Gastrocnemius medialis (tissue), 4 donors: ENCODE data around the gene FPR1. TPM values are rescaled to one million over a fixed set of nuclear protein-coding genes. Genes with fewer than 3 reads are reported as not detected.

ENCODE experiments used
- ATAC-seq, 2 donors: fragments of 150-250 bp; one replicate each; pipeline ENCODE4 v1.9.1; 2016
- DNase-seq, 2 donors: peaks; one replicate each; pipeline ENCODE4 v3.0.0-alpha.2; 2019
- H3K27ac ChIP-seq, 4 donors: fragments of 200-600 bp; sonication (generic); 1 replicate in 1 of 4; 2 replicates in 3 of 4; pipeline ENCODE4 v1.5.1; 2016 to 2018; ENCODE audit warnings: mild to moderate bottlenecking in 2 of 4, moderate library complexity in 1 of 4
- H3K27me3 ChIP-seq, 3 donors: fragments of 200-600 bp; sonication (generic) in 2 of 3; 1 replicate in 1 of 3; 2 replicates in 2 of 3; pipeline versions ENCODE4 v1.5.1 to v1.6.0; 2016 to 2019; ENCODE audit warnings: mild to moderate bottlenecking in 1 of 3, moderate library complexity in 1 of 3
- H3K36me3 ChIP-seq, 2 donors: fragments of 200-600 bp; sonication (generic) in 1 of 2; one replicate each; pipeline ENCODE4 v1.5.1; 2017 to 2018
- H3K4me1 ChIP-seq, 2 donors: fragments of 200-600 bp; sonication (generic) in 1 of 2; one replicate each; pipeline ENCODE4 v1.5.1; 2016 to 2017; ENCODE audit warnings: mild to moderate bottlenecking in 2 of 2
- H3K4me3 ChIP-seq, 4 donors: fragments of 200-600 bp; sonication (generic) in 3 of 4; 1 replicate in 1 of 4; 2 replicates in 3 of 4; pipeline ENCODE4 v1.5.1; 2016 to 2019; ENCODE audit warnings: mild to moderate bottlenecking in 2 of 4
- H3K9me3 ChIP-seq, 3 donors: fragments of 200-600 bp; sonication (generic) in 2 of 3; 1 replicate in 1 of 3; 2 replicates in 2 of 3; pipeline ENCODE4 v1.5.1; 2016 to 2019
- POLR2A ChIP-seq, 2 donors: fragments of 450-650 bp; IDR thresholded peaks; one replicate each; pipeline ENCODE4 v1.6.1; 2017; ENCODE audit warnings: antibody characterized with exemption in 2 of 2, mild to moderate bottlenecking in 2 of 2, moderate library complexity in 2 of 2
- in situ Hi-C, 4 donors: fragments of 200-750 bp; cut with MboI; loops; one replicate each; pipeline versions ENCODE4 v1.15.0 to v1.8.0; 2017; ENCODE audit warnings: low sequenced_read_pairs in 4 of 4
- intact Hi-C: fragments of 100-400 bp; cut with DNase I; formaldehyde crosslinking; loops from one replicate; pipeline ENCODE4 v1.15.1; 2023; ENCODE audit warnings: low total_unique reads
- total RNA-seq, 4 donors: library from RNA; depleted of rRNA; stranded (reverse); fragments of >200 nt; gene quantifications; one replicate each; pipeline versions ENCODE4 v1.1.0 to v1.2.3, GENCODE V29; 2016
- TF ChIP-seq, protein P1 (sequence below), 5 experiments: fragments of 450-650 bp in 3 of 5; fragments of 200-600 bp in 2 of 5; sonication (generic) in 2 of 5; IDR thresholded peaks in 4 of 5; conservative IDR thresholded peaks in 1 of 5; 1 replicate in 4 of 5; 2 replicates in 1 of 5; pipeline ENCODE4 v1.5.1; 2016 to 2019; ENCODE audit warnings: antibody characterized with exemption in 5 of 5, mild to moderate bottlenecking in 3 of 5, moderate library complexity in 3 of 5

The FPR1 gene
- total RNA-seq, 4 donors from 2014 or later: 3.0 to 6.1 (median 6.0) TPM; not detected in 1

DNA sequence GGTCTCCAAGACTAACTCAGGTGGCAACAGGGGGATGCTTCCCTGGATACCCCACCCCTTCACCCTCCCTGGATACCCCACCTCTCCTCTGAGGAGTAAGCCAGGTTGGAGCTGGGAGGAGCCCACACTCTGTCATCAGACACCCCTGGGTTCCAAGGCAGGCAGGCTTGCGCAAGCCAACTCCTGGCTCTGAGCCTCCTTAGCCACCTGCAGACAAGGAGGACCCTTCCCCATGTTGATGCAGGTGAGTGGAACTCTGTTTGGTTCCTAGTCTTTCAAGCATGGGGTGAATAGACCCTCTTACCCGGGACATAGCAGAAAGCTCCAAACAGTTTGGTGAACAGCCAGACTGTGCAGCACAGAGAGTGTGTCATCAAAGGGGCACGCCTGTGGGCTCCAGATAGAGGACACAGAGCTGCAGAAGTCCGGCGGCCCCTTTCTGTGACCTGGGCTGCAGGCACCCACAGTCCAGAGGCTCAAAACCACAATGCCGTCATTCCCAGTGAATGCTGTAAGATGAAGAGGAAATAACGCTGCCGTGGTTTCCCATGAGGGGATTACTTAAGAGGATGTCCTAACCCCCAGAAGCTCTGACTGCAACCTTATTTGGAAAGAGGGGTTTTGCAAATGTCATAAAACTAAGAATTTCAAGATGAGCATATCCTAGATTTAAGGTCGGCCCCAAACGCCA, 15.8 kb downstream of the FPR1 start:
- no peaks in the 10 kb centered on the region for H3K9me3 ChIP-seq
- DNase-seq: peak; percentile 16 to 43
- H3K27ac ChIP-seq: no peak overlapping the region
- in situ Hi-C loops: no loop called here
- TF ChIP-seq, protein P1, sequence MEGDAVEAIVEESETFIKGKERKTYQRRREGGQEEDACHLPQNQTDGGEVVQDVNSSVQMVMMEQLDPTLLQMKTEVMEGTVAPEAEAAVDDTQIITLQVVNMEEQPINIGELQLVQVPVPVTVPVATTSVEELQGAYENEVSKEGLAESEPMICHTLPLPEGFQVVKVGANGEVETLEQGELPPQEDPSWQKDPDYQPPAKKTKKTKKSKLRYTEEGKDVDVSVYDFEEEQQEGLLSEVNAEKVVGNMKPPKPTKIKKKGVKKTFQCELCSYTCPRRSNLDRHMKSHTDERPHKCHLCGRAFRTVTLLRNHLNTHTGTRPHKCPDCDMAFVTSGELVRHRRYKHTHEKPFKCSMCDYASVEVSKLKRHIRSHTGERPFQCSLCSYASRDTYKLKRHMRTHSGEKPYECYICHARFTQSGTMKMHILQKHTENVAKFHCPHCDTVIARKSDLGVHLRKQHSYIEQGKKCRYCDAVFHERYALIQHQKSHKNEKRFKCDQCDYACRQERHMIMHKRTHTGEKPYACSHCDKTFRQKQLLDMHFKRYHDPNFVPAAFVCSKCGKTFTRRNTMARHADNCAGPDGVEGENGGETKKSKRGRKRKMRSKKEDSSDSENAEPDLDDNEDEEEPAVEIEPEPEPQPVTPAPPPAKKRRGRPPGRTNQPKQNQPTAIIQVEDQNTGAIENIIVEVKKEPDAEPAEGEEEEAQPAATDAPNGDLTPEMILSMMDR (IDR thresholded peaks at IDR 0.05 in 4 of 5, conservative IDR thresholded peaks at IDR 0.05 in 1 of 5): no peak
- TF ChIP-seq POLR2A (IDR thresholded peaks at IDR 0.05): no peak
- no peak for ATAC-seq
- no peak overlapping the region for H3K4me3 ChIP-seq
- no peaks in the 10 kb centered on the region for H3K27me3 ChIP-seq
- intact Hi-C loops: no loop called here
- no peaks in the 10 kb centered on the region for H3K4me1 ChIP-seq
- no peaks in the 10 kb centered on the region for H3K36me3 ChIP-seq

DNA sequence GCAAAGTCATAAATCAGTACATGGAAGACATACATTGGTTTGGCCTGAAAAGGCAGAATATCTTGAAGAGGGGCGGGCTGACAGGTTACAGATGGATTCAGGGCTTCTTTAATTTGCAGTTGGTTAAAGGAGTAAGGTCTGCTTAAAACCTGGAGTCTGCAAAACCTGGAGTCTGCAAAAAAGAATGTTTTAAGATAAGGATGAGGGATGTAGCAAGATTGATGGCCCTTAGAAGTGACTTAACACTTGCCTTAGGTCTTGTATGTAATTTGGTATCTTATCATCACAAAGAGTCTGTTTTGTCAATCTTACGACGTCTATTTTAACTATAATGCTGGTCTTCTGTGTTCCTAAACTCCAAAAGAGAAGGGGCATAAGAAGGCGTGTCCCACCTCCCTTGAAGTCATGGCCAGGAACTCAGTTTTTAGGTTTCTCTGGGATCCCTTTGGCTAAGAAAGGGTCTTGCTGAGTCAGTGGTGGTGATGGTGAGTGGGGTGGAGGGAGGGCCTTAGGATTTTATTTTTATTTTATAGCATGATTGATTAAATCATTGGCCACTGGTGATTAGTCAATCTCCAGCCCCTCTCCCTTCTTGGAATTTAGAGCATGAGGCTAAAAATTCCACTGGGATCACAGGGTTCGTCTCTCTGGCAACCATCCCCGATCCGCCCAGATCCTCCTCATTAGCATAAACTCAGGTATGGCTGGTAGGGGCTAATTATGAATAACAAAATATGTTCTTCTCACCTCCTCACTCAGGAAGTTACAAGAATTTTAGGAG, 17.7 kb downstream of the FPR1 start:
- Histone ChIP-seq H3K36me3 (no peaks in the 10 kb centered on the region), H3K27me3 (no peaks in the 10 kb centered on the region)

DNA sequence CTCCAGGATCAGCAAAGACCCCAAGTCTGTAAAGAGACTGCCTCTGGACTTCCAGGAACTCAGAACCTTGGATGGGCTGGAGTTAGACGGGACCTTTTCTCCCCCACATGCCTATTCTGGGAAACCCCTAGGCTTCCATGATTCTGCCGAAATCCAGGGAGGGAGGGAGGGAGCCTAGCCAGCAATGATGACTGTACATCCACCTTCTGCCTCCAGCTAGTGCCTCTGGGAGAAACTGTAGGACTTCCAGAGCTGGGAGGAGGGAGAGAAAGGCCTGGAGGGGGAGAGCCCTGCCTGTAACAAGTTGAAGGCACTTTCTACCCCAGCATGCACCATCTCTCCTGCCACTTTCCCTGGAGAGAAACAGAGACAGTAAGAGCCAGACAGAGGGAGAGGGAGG, 21.9 kb downstream of the FPR1 start:
- in situ Hi-C loops: no loop called here

More for the DNA sequence above, 17.7 kb downstream of the FPR1 start:
- TF ChIP-seq POLR2A (IDR thresholded peaks at IDR 0.05): no peak
- TF ChIP-seq, protein P1 (IDR thresholded peaks at IDR 0.05 in 4 of 5, conservative IDR thresholded peaks at IDR 0.05 in 1 of 5): no peak
- H3K4me1 ChIP-seq: no peaks in the 10 kb centered on the region
- no peaks in the 10 kb centered on the region for H3K9me3 ChIP-seq
- no peak for DNase-seq
- ATAC-seq: no peak
- H3K27ac ChIP-seq: no peak overlapping the region
- in situ Hi-C loops: no loop called here
- intact Hi-C loops: no loop called here
- no peak overlapping the region for H3K4me3 ChIP-seq

DNA sequence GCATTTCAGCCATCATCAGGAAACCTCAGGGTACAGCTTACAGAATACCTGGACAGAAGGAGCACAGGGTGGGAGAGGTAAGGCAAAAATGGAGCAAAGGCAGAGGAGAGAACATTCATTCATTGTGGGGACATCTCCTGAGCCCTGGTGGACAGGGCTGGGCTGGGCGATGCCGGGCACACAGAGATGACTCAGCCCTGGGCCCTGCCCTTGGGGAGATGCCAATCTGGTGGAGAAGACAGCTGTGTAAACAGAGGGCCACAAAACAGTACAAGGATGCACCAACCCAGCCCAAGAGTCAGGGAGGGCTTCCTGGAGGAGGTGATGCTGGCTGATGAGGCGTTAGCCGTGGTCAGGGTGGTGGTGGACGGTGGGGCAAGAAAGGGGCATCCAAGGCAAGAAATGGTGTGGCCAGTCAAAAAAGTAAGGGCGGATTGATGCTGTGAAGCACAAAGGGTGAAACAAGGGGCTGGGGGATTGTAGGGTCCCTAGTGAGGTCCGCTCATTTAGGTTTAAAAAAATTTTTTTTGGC, 24.3 kb downstream of the FPR1 start:
- H3K27me3 ChIP-seq: peaks cover 0 to 23% (median 7%) of the 10 kb centered on the region in 3 donors
- no peaks in the 10 kb centered on the region for H3K9me3 ChIP-seq
- no peak for ATAC-seq
- DNase-seq: no peak
- intact Hi-C loops: no loop called here
- H3K36me3 ChIP-seq: no peaks in the 10 kb centered on the region
- no peak overlapping the region for H3K27ac ChIP-seq
- H3K4me1 ChIP-seq: no peaks in the 10 kb centered on the region
- TF ChIP-seq, protein P1 (IDR thresholded peaks at IDR 0.05 in 4 of 5, conservative IDR thresholded peaks at IDR 0.05 in 1 of 5): no peak
- no peak for TF ChIP-seq POLR2A (IDR thresholded peaks at IDR 0.05)
- in situ Hi-C loops: no loop called here
- no peak overlapping the region for H3K4me3 ChIP-seq

More for the DNA sequence above, 21.9 kb downstream of the FPR1 start:
- no peak overlapping the region for H3K4me3 ChIP-seq
- H3K9me3 ChIP-seq: no peaks in the 10 kb centered on the region
- no peak for DNase-seq
- no peak for ATAC-seq
- H3K4me1 ChIP-seq: no peaks in the 10 kb centered on the region
- intact Hi-C loops: no loop called here
- H3K27me3 ChIP-seq: peaks cover 0 to 19% (median 7%) of the 10 kb centered on the region in 3 donors
- no peaks in the 10 kb centered on the region for H3K36me3 ChIP-seq
- no peak overlapping the region for H3K27ac ChIP-seq
- no peak for TF ChIP-seq POLR2A (IDR thresholded peaks at IDR 0.05)

DNA sequence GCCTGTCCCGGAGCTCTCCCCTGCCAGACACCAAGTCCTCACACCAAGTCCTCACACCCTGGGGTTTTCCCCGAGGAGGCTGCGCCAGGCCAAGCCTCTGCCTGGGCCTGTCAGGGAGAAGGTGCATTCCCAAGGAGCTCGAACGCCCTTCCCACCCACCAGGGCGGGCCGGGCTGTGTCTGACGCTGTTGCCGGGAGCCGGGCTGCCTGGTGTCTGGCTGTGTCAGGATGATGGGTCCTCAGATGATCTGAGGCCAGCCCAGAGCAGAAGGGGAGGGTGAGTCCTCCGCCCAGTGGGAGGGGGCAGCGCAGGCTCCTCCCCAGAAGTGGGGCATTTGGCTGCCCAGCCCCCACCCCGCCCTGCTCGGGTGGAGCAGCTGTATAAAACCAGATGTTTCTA, 25.6 kb downstream of the FPR1 start:
- Histone ChIP-seq H3K4me1 (no peaks in the 10 kb centered on the region), H3K27ac (no peak overlapping the region), H3K9me3 (no peaks in the 10 kb centered on the region), H3K4me3 (no peak overlapping the region), H3K36me3 (no peaks in the 10 kb centered on the region), H3K27me3 (peaks cover 0 to 24% (median 13%) of the 10 kb centered on the region in 3 donors)
- ATAC-seq: no peak
- no peak for DNase-seq
- in situ Hi-C loops (no loop called here), intact Hi-C loops (no loop called here)
- TF ChIP-seq POLR2A (IDR thresholded peaks at IDR 0.05): no peak
- TF ChIP-seq, protein P1 (IDR thresholded peaks at IDR 0.05 in 4 of 5, conservative IDR thresholded peaks at IDR 0.05 in 1 of 5): no peak
